NCI-H345 treated with DMSO at 0.1 percent for 48 hours (cell line): ENCODE data around the gene CCDC184.
"Not testable (repeated sequence)": the region's sequence is repeated elsewhere in the genome, so short reads cannot be mapped to it uniquely, and the experiment has no call there.

Experiments used
- DNase-seq: peaks from one replicate; lab custom pipeline; 2025; ENCODE audit not compliant: unreplicated experiment; lab: John Stamatoyannopoulos, UW

Gene CCDC184

DNA sequence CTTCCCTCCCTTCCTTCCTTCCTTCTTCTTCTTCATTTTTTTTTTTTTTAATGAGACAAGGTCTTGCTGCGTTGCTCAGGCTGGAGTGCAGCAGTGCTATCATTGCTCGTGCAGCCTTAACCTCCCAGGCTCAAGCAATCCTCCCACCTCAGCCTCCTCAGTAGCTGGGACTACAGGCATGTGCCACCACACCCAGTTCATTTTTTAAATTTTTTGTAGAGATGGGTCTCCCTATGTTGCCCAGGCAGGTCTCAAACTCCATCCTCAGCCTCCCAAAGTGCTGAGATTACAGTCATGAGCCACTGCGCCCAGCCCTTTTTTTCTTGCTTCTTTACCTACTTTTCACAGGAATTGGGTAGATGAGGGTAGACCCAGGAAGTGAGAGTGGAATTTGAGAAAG is 18.1 kb downstream of the CCDC184 start:
- no peak for DNase-seq

DNA sequence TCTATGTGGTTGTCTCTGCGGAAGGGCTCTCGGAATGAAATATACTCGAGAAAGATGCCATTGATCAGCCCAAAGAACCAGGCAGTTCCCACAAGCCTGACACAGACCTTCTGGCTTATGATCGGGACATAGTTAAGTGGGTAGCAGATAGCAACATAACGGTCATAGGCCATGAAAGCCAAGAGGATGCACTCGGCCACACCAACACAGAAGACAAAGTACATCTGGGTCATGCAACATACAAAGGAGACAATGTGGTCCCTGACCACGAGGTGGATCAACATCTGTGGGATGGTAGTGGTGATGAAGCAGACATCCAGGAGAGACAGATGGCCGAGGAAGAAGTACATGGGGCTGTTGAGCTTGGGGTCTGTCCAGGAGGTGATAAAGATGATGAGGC is 19.3 kb downstream of the CCDC184 start:
- DNase-seq: no peak

DNA sequence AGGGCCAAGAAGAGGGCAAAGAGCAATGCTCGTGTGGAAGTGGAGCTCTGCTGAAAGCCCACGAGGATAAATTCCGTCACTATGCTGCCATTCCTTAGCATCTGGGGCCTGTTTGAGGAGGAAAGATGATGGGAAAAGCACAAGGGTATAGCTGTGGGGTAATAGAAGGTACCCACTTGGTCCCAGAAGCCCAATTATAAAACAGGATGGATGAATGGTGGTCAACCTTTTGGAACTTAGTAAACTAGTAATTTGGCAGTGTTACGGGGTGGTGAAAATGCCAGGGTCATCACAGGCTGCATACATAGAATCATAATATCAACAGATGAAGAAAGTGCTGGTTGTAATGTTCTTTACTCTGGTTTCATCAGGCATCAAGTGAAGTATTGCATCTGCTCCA is 19.7 kb downstream of the CCDC184 start, which contains the start of gene OR10AD1:
Gene OR10AD1 (minus strand): TSS at position 101 of the 400 bp plus-strand sequence. CDS start 0 bp downstream, at position 101.
- DNase-seq: no peak

DNA sequence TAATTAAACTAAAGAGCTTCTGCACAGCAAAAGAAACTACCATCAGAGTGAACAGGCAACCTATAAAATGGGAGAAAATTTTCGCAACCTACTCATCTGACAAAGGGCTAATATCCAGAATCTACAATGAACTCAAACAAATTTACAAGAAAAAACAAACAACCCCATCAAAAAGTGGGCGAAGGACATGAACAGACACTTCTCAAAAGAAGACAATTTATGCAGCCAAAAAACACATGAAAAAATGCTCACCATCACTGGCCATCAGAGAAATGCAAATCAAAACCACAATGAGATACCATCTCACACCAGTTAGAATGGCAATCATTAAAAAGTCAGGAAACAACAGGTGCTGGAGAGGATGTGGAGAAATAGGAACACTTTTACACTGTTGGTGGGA is 26.1 kb downstream of the CCDC184 start:
- DNase-seq: not testable (repeated sequence)

DNA sequence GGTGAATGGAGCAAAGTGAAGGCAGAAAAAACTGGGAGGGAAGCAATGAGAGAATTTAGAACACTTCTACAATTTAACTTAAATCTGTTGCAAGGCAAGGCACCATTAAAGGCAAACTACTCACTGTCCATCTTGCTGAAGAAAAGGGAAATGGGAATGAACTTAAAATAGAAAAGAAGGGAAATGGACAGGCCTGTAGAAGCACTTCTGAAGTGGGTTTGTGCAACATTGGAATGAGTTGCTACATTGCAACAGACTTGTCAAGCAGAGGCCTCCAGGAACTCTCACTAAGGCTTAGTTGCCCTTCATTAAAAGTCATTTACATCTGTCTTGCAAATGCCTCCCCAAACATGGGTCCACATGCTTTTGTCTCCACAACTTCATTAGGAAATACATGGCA is 33.3 kb downstream of the CCDC184 start:
- DNase-seq: no peak

DNA sequence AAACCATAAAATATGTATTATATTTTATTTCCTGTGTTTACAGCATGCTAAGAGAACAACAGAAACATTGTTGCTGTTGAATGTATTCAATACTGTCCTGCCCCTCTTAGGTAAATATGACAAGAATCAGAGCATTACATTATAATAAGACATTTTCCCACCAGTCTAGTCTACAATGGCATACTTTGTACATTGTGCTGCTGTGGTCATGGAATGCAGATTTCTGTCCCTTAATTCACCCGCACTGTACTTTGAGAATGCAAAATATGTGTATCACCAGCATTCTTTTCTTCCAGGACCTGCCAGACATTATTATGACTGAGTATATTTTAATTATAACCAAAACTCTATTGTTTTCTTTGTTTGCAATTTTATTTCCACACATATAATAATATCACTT is 36.2 kb downstream of the CCDC184 start:
- DNase-seq: no peak

DNA sequence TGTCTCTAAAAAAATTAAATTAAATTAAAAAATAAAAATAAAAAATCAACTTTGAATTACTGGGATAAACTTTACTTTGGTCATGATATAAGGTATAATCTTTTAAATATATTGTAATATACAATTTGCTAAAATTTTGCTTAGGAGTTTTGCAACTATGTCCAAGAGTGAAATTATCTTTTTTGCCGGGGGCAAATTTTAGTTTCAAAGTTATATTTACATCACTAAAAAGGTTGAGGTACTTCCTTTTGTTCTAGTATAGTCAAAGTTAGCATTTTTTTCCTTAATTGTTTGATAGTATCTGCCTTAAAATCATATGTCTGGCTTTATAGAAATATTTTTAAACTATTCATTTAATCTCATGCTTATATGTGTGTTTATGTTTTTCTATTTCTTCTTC is 37.3 kb downstream of the CCDC184 start:
- DNase-seq: no peak

DNA sequence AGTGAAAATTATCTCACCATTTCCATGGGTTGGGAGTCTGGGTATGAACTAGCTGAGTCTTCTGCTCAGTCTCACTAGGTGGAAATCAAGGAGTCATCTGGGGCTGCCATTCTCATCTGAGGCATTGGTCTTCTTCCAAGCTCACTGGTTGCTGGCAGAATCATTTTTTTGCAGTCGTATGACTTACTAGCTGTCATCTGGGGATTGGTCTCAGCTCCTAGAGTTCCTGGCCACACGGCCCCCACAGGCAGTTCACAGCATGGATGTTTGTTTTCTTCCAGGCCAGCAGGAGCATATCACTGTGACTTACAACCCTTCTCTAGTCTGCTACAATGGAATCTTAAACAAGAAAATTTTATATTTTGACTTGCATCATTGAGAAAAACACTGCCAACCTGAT is 38.2 kb downstream of the CCDC184 start:
- DNase-seq: no peak

DNA sequence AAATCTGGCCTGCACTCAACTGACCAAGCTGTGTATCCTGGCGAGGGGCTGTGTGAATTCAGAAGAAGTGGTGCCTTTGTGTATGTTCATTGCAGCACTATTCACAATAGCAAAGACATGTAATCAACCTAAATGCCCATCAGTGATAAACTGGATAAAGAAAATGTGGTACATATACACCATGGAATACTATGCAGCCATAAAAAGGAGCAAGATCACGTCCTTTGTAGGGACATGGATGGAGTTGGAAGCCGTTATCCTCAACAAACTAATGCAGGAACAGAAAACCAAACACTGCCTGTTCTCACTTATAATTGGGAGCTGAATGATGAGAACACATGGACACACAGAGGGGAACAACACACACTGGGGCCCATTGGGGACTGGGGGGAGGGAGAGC is 41.1 kb downstream of the CCDC184 start:
- DNase-seq: not testable (repeated sequence)

DNA sequence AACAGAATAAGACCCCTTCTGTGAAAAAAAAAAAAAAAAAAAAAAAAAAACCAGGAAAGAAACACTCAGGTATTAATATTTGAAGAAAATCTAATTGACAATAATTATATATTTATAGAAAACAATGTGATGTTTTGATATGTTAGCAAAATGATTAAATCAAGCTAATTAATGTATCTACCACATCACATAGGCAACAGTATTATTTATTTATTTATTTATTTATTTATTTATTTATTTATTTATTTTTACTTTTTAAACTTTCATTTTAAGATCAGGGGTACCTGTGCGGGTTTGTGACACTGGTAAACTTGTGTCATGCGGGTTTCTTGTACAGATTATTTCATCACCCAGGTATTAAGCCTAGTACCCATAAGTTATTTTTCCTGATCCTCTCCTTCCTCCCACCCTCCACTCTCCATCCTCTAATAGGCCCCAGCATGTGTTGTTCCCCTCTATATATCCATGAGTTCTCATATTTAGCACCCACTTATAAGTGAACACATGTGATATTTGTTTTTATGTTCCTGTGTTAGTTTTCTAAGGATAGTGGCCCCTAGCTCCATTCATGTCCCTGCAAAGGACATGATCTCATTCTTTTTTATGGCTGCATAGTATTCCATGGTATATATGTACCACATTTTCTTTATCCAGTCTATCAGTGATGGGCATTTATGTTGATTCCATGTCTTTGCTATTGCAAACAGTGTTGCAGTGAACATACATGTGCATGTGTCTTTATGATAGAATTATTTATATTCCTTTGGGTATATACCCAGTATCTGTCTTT is 47.9 kb downstream of the CCDC184 start:
- DNase-seq: not testable (repeated sequence)
